ENCODE data around the gene MYO5B. TPM values are rescaled to one million over a fixed set of nuclear protein-coding genes. Genes with fewer than 3 reads are reported as not detected.

The MYO5B gene
- polyA plus RNA-seq, 1 experiment, result 0.18 TPM

DNA sequence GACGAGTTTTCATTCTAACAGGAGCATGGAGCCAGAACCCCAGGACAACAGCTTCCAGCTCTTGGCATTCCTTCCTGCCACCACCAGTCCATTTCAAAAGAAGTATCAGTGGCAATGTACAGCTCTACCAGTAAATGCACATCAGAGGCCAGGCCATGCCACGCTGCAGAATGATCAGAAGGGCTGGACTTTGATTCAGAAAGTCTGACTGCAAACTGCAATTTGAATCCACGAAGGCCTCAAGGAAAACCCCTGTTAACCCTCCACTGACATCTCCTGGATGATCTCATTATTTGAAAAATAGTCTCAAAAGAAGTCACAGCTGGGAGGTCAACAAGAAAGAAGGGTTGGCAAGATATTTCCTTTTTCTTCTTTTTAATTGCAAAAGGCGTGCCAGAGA, 119.2 kb downstream of the MYO5B start:
- no peaks in the 10 kb centered on the region for H3K36me3 ChIP-seq (ENCODE audit: control insufficient read depth, insufficient read depth, low read length)
- ChIA-PET CTCF (interaction anchor here (0.9 kb wide), 1 partner anchor 12 kb away, joined by 4 read pairs; no protein-coding TSS in a partner anchor), POLR2A (no interaction called here)
- H3K27me3 ChIP-seq (ENCODE audit: control insufficient read depth, insufficient read depth, low read length), result no peaks in the 10 kb centered on the region
- TF ChIP-seq CTCF (IDR thresholded peaks at IDR 0.05; ENCODE audit: insufficient read depth, low read depth, low read length), result no peak
- no peak overlapping the region for H3K4me3 ChIP-seq (ENCODE audit: low read depth, low read length)
- no peak for DNase-seq (ENCODE audit: low read depth)

GRCh38 chr18:50074404-50074803, 120.5 kb downstream of the MYO5B start:
- DNase-seq (ENCODE audit: low read depth), result no peak
- Histone ChIP-seq H3K36me3 (ENCODE audit: control insufficient read depth, insufficient read depth, low read length) (no peaks in the 10 kb centered on the region), H3K27me3 (ENCODE audit: control insufficient read depth, insufficient read depth, low read length) (no peaks in the 10 kb centered on the region), H3K4me3 (ENCODE audit: low read depth, low read length) (no peak overlapping the region)
- CTCF ChIA-PET, result no interaction called here
- TF ChIP-seq CTCF (IDR thresholded peaks at IDR 0.05; ENCODE audit: insufficient read depth, low read depth, low read length), result no peak
- POLR2A ChIA-PET, result no interaction called here

DNA sequence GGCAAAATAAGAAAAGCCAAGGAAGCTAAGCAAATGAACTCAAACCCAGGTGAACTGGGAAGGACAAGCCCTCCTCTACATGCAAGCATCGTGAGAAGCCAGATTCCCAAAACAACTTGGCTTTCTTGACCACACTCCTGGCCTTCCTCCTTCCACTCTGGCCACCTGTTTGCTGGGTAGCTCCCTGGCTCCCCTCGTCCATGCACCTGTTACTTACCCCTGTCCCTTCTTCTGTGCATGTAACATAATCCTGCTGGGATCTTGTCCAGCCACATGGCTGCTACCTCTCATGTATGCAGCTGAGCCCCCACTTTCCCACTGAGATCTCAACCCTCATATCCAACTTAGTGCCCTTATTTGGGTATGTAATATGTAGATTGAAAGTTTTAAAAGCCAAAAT, 121.6 kb downstream of the MYO5B start:
- ChIA-PET POLR2A (no interaction called here), CTCF (no interaction called here)
- DNase-seq (ENCODE audit: low read depth), result no peak
- TF ChIP-seq CTCF (IDR thresholded peaks at IDR 0.05; ENCODE audit: insufficient read depth, low read depth, low read length), result no peak
- no peaks in the 10 kb centered on the region for H3K36me3 ChIP-seq (ENCODE audit: control insufficient read depth, insufficient read depth, low read length)
- no peaks in the 10 kb centered on the region for H3K27me3 ChIP-seq (ENCODE audit: control insufficient read depth, insufficient read depth, low read length)
- H3K4me3 ChIP-seq (ENCODE audit: low read depth, low read length), result no peak overlapping the region

DNA sequence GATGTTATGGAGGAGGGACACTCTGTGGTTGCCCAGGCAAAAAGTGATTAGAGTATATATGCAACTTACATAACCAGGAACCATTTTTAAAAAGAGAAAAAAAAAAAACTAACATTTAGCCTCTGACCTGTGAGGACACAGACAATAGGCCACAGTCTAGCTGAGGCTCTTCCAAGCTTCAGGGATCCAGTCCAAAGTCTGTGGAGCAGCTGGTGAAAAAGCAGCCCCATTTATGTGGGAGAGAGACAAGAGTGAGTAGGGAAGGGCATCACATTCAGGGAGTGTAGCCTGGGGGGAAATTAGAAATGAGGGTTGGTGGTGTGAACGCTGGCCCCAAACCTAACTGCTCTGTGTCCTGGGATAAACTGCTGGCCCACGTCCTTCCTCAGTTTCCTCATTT, 122.8 kb downstream of the MYO5B start:
- Histone ChIP-seq H3K36me3 (ENCODE audit: control insufficient read depth, insufficient read depth, low read length) (no peaks in the 10 kb centered on the region), H3K27me3 (ENCODE audit: control insufficient read depth, insufficient read depth, low read length) (no peaks in the 10 kb centered on the region), H3K4me3 (ENCODE audit: low read depth, low read length) (no peak overlapping the region)
- no peak for DNase-seq (ENCODE audit: low read depth)
- ChIA-PET POLR2A (no interaction called here), CTCF (interaction anchor here (0.6 kb wide), 1 partner anchor 109 kb away, joined by 4 read pairs; no protein-coding TSS in a partner anchor)
- no peak for TF ChIP-seq CTCF (IDR thresholded peaks at IDR 0.05; ENCODE audit: insufficient read depth, low read depth, low read length)

DNA sequence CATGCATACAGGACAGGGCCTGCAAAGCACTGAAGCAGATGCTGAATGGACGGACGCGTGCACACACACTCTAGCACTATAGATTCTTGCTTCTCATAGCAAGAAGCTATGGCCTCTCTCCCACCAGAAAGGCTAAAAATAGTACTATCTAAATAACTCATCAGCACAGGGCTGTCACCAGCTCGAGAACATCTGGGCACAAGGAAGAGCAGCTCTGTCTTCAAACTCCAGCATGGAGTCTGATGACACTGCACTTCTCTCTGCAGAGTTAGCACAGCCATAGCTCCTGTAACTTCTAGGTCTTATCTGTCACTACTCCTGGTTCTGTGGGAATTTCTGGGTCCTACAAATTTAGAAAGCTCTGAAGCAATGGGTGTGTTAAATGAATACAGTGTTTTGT, 123.5 kb downstream of the MYO5B start:
- no peak for DNase-seq (ENCODE audit: low read depth)
- Histone ChIP-seq H3K36me3 (ENCODE audit: control insufficient read depth, insufficient read depth, low read length) (no peaks in the 10 kb centered on the region), H3K27me3 (ENCODE audit: control insufficient read depth, insufficient read depth, low read length) (no peaks in the 10 kb centered on the region), H3K4me3 (ENCODE audit: low read depth, low read length) (no peak overlapping the region)
- no peak for TF ChIP-seq CTCF (IDR thresholded peaks at IDR 0.05; ENCODE audit: insufficient read depth, low read depth, low read length)
- CTCF ChIA-PET, result interaction anchor here (0.5 to 0.7 kb wide), 3 partner anchors 15 to 67 kb away, joined by 3 read pairs; no protein-coding TSS in a partner anchor
- POLR2A ChIA-PET, result no interaction called here
